OCI-LY3 (cell line): ENCODE data around the gene ASRGL1.

Experiments
- H2AFZ ChIP-seq: fragments of 200-600, 300-600 bp; shearing (Covaris generic); 2 replicates; pipeline ENCODE4 v1.6.0; 2014; ENCODE audit warnings: antibody characterized with exemption, low read depth, low read length
- H3K27ac ChIP-seq: fragments of 200-600, 300-600 bp; sonication (generic); 2 replicates; pipeline ENCODE4 v1.5.1; 2014; ENCODE audit warnings: mild to moderate bottlenecking, low read length, moderate library complexity, mixed read lengths
- H3K27me3 ChIP-seq: fragments of 200-600, 300-600 bp; sonication (generic); 2 replicates; pipeline ENCODE4 v1.6.1; 2014; ENCODE audit warnings: low read depth, low read length, mixed read lengths
- H3K36me3 ChIP-seq: fragments of 200-600, 300-600 bp; sonication (generic); replicated peaks from 2 replicates; pipeline ENCODE3; 2014; ENCODE audit warnings: low read depth, low read length, mixed read lengths
- H3K4me1 ChIP-seq: fragments of 300-600, 200-600 bp; sonication (generic); 2 replicates; pipeline ENCODE4 v1.6.1; 2014; ENCODE audit warnings: low read length, mixed read lengths
- H3K4me2 ChIP-seq: fragments of 200-600, 300-600 bp; sonication (generic); 2 replicates; pipeline ENCODE4 v1.6.1; 2014; ENCODE audit warnings: low read length, mixed read lengths
- H3K4me3 ChIP-seq: fragments of 300-600, 200-600 bp; sonication (generic); 2 replicates; pipeline ENCODE4 v1.5.1; 2014; ENCODE audit warnings: antibody characterized with exemption, mild to moderate bottlenecking, low read length, moderate library complexity
- H3K79me2 ChIP-seq: fragments of 300-600, 200-600 bp; shearing (Covaris generic); 2 replicates; pipeline ENCODE4 v1.6.1; 2014; ENCODE audit warnings: mild to moderate bottlenecking, low read length, mixed read lengths
- H3K9ac ChIP-seq: fragments of 300-600, 200-600 bp; shearing (Covaris generic); 2 replicates; pipeline ENCODE4 v1.6.0; 2014; ENCODE audit warnings: mild to moderate bottlenecking, low read length, moderate library complexity
- H3K9me3 ChIP-seq: fragments of 200-600, 300-600 bp; shearing (Covaris generic); 2 replicates; pipeline ENCODE4 v1.6.1; 2014; ENCODE audit warnings: low read length, mixed read lengths; ENCODE audit not compliant: insufficient read depth
- H4K20me1 ChIP-seq: fragments of 200-600, 300-600 bp; sonication (generic); 2 replicates; pipeline ENCODE4 v1.6.1; 2016; ENCODE audit warnings: low read length, mixed read lengths; ENCODE audit not compliant: insufficient read depth
- EZH2phosphoT487 ChIP-seq: fragments of 200-600 bp; shearing (Covaris generic); IDR thresholded peaks from 2 replicates; pipeline ENCODE4 v1.6.1; 2018; ENCODE audit warnings: antibody characterized with exemption, mixed run types, low read depth
- TF ChIP-seq, protein P1 (sequence below): fragments of 200-600, 300-600 bp; sonication (generic); IDR thresholded peaks from 2 replicates; pipeline ENCODE4 v1.5.1; 2014; ENCODE audit warnings: antibody characterized with exemption, low read length, low read depth

The ASRGL1 gene

GRCh38 chr11:62432695-62433094, 95.4 kb downstream of the ASRGL1 start:
- Histone ChIP-seq H3K27me3 (peaks cover 3% of the 10 kb centered on the region; the same call in 1 of the 2 replicates), H3K79me2 (no peaks in the 10 kb centered on the region), H3K9ac (no peak overlapping the region), H3K4me1 (peaks cover 41% of the 10 kb centered on the region), H3K4me3 (0 out of 2 replicates have a peak overlapping the region, but pooled peaks have one; percentile 3), H3K9me3 (no peaks in the 10 kb centered on the region), H2AFZ (no peak overlapping the region), H4K20me1 (no peaks in the 10 kb centered on the region), H3K36me3 (no peaks in the 10 kb centered on the region), H3K27ac (no peak overlapping the region), H3K4me2 (peak overlapping the region; percentile 38)
- TF ChIP-seq, protein P1, sequence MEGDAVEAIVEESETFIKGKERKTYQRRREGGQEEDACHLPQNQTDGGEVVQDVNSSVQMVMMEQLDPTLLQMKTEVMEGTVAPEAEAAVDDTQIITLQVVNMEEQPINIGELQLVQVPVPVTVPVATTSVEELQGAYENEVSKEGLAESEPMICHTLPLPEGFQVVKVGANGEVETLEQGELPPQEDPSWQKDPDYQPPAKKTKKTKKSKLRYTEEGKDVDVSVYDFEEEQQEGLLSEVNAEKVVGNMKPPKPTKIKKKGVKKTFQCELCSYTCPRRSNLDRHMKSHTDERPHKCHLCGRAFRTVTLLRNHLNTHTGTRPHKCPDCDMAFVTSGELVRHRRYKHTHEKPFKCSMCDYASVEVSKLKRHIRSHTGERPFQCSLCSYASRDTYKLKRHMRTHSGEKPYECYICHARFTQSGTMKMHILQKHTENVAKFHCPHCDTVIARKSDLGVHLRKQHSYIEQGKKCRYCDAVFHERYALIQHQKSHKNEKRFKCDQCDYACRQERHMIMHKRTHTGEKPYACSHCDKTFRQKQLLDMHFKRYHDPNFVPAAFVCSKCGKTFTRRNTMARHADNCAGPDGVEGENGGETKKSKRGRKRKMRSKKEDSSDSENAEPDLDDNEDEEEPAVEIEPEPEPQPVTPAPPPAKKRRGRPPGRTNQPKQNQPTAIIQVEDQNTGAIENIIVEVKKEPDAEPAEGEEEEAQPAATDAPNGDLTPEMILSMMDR: no peak
- TF ChIP-seq EZH2phosphoT487: no peak

DNA sequence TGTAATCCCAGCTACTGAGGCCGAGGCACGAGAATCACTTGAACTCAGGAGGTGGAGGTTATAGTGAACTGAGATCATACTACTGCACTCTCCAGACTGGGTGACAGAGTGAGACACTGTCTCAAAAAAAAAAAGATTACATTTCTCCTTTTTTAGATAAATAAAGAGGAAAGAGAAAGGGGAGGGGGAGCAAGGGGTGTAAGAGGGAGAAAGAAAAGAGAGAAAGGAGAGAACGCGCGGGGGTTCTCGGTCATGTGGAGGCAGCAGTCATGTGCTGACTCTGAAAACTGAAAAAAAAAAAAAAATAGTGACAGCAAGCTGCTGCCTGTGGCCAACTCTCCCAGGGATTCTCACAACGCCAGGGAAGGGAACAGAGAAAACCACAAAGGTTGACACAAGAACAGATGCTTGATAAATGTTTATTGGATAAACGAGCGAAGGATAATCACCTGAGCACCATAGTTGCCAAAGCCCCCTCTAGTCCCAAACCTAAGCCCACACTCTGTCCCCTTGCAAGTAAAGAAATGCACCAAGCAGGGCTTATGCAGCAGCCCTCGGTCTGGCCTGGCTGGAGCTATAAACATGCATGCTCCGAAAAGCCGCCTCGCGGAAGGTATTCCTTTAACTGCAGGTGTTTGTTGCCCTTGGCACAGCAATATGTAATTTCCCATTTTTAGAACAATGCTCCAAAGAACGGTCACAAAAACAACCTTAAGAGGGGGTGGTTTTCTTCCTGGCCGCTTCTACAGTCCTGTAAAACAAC, 96.1 kb downstream of the ASRGL1 start:
- no peak for TF ChIP-seq EZH2phosphoT487
- TF ChIP-seq, protein P1: no peak
- H4K20me1 ChIP-seq: no peaks in the 10 kb centered on the region
- no peak overlapping the region for H2AFZ ChIP-seq
- H3K79me2 ChIP-seq: no peaks in the 10 kb centered on the region
- no peak overlapping the region for H3K27ac ChIP-seq
- peaks cover 35% of the 10 kb centered on the region for H3K4me1 ChIP-seq
- no peak overlapping the region for H3K4me3 ChIP-seq
- H3K27me3 ChIP-seq: peaks cover 3% of the 10 kb centered on the region; the same call in 1 of the 2 replicates
- H3K4me2 ChIP-seq: peak overlapping the region; percentile 38
- H3K9ac ChIP-seq: no peak overlapping the region
- no peaks in the 10 kb centered on the region for H3K9me3 ChIP-seq
- no peaks in the 10 kb centered on the region for H3K36me3 ChIP-seq

GRCh38 chr11:62433904-62434276, 96.6 kb downstream of the ASRGL1 start:
- no peaks in the 10 kb centered on the region for H4K20me1 ChIP-seq
- no peaks in the 10 kb centered on the region for H3K9me3 ChIP-seq
- no peak for TF ChIP-seq EZH2phosphoT487
- TF ChIP-seq, protein P1: no peak
- peaks cover 29% of the 10 kb centered on the region for H3K4me1 ChIP-seq
- H3K9ac ChIP-seq: no peak overlapping the region
- H3K36me3 ChIP-seq: no peaks in the 10 kb centered on the region
- H3K27ac ChIP-seq: no peak overlapping the region
- no peaks in the 10 kb centered on the region for H3K79me2 ChIP-seq
- H3K4me2 ChIP-seq: 0 out of 2 replicates have a peak overlapping the region, but pooled peaks have one; percentile 38
- no peak overlapping the region for H2AFZ ChIP-seq
- H3K4me3 ChIP-seq: no peak overlapping the region
- peaks cover 3% of the 10 kb centered on the region; the same call in 1 of the 2 replicates for H3K27me3 ChIP-seq

DNA sequence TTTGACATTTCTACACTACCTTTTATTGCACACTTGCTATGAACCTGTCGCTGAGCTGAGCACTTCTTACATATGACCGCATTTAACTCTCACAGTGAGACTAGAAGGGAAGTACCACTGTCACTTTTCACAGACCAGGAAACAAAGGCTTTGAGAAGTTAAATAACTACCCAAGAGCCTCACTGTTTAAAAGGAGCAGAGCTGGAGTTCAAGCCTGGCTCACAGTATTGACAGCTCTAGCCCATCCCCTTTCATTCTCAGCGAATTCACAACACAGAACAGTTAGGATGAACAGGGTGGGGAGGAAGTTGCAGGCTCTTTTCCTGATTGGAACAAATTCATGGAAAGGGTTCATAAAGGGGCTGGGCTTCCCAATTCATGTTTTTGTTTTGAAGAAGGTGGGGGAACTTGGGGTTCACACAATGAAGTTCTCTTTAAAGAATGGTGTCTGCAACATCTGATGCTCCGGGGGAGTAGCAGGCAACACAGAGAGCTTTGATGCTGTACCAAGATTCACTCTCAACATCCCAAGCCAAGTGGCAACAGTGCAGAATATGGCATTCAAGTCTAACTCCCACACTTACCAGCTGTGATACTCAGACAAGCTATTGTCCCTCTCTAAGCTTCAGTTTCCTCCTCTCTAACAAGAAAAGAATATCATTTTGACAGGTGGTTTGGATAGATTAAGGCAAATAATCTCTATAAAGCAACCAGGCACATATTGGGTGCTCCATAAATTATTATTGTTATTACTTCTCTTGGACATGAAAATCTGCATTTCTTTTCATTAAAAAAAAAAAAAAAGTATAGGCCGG, 98.8 kb downstream of the ASRGL1 start:
- Histone ChIP-seq H3K4me3 (no peak overlapping the region), H4K20me1 (no peaks in the 10 kb centered on the region), H3K27ac (no peak overlapping the region), H3K79me2 (no peaks in the 10 kb centered on the region), H2AFZ (no peak overlapping the region), H3K4me1 (peaks cover 25% of the 10 kb centered on the region), H3K9ac (no peak overlapping the region), H3K9me3 (no peaks in the 10 kb centered on the region), H3K36me3 (no peaks in the 10 kb centered on the region), H3K27me3 (peaks cover 3% of the 10 kb centered on the region; the same call in 1 of the 2 replicates), H3K4me2 (no peak overlapping the region)
- TF ChIP-seq, protein P1: no peak
- no peak for TF ChIP-seq EZH2phosphoT487
